ENCODE measurements around the gene UGGT1.

Gene UGGT1

DNA sequence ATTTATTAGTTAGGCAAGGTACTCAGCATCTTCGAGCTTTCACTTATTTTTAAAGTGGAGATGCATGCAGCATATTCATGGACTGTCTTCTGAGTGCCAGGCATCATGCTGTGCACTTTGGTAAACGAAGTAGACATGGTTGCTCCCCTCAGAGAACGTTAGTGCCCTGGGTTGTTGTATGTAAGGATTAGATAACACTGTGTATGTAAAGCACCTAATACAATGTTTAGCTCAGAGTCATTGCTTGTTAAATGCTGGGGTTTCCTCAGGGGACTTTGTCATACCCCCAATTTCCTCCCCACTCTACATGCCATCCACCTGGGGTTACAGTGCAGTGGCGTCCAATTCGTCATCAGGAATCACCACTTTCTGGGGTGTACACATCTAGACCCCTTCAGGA, 2.8 kb downstream of the UGGT1 start:
- TF ChIP-seq, protein P1, sequence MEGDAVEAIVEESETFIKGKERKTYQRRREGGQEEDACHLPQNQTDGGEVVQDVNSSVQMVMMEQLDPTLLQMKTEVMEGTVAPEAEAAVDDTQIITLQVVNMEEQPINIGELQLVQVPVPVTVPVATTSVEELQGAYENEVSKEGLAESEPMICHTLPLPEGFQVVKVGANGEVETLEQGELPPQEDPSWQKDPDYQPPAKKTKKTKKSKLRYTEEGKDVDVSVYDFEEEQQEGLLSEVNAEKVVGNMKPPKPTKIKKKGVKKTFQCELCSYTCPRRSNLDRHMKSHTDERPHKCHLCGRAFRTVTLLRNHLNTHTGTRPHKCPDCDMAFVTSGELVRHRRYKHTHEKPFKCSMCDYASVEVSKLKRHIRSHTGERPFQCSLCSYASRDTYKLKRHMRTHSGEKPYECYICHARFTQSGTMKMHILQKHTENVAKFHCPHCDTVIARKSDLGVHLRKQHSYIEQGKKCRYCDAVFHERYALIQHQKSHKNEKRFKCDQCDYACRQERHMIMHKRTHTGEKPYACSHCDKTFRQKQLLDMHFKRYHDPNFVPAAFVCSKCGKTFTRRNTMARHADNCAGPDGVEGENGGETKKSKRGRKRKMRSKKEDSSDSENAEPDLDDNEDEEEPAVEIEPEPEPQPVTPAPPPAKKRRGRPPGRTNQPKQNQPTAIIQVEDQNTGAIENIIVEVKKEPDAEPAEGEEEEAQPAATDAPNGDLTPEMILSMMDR (IDR thresholded peaks at IDR 0.05; ENCODE audit: insufficient read depth, low read length, missing control alignments) = no peak
- DNase-seq (ENCODE audit: low read depth, low spot score) = no peak
- no peak overlapping the region for H3K4me3 ChIP-seq (ENCODE audit: low read depth, low read length)
- ChIA-PET POLR2A (no interaction called here), CTCF (interaction anchor here (0.8 to 1.0 kb wide), 2 partner anchors 10 to 30 kb away, joined by 3 to 4 read pairs; no protein-coding TSS in a partner anchor)

DNA sequence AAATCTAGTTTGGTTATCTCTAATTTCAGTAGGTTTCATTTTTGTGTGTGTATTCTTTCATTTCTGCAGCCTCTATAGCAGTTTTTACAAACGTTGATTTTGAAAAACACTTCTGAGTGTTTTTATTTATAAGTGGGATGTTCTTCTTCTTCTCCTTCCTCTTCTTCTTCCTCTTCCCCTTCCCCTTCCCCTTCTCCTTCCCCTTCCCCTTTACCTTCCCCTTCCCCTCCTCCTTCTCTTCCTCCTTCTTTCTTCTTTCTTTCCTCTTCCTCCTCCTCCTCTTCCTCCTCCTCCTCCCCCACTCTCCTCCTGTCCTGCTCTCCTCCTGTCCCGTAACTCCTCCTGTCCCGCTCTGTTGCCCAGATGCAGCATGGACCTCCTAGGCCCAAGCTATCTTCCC, 4.2 kb downstream of the UGGT1 start:
- no peak overlapping the region for H3K4me3 ChIP-seq (ENCODE audit: low read depth, low read length)
- TF ChIP-seq, protein P1 (IDR thresholded peaks at IDR 0.05; ENCODE audit: insufficient read depth, low read length, missing control alignments) = no peak
- POLR2A ChIA-PET = no interaction called here
- no peak for DNase-seq (ENCODE audit: low read depth, low spot score)
- CTCF ChIA-PET = no interaction called here

DNA sequence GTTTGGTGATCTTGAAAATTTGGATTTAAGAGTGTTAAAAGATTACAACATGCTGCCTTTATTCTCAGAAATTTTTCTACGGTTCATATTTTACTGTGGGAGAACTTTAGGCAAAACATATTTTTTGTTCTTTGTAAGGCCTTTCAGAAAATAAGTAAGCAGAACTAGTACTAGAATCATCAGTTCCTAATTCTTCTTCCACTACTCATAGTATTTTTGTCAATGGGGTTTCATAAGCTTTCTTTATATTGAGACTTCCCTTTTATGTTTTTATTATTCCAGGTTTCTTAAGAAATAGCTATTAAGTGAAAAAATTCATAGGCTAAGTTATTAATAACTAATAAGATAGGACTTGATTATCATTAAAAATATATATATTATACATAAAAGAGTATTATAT, 12.4 kb downstream of the UGGT1 start:
- no peak for DNase-seq (ENCODE audit: low read depth, low spot score)
- no peak overlapping the region for H3K4me3 ChIP-seq (ENCODE audit: low read depth, low read length)
- POLR2A ChIA-PET = no interaction called here
- TF ChIP-seq, protein P1 (IDR thresholded peaks at IDR 0.05; ENCODE audit: insufficient read depth, low read length, missing control alignments) = no peak
- CTCF ChIA-PET = interaction anchor here (1.3 kb wide), 1 partner anchor 9 kb away, joined by 3 read pairs; no protein-coding TSS in a partner anchor

DNA sequence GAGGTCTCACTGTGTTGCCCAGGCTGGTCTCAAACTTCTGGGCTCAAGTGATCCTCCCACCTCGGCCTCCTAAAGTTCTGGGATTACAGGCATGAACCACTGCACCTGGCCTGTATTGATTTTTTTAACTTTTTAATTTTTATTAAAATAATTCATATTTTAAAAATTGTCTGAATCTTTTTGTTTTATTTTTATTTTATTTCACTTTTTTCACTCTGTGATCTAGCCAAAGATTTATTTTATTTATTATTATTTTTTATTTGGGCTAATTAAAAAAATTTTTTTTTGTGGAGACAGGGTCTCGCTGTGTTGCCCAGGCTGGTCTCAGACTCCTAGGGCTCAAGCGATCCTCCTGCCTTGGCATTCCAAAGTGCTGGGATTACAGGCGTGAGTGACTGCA, 14.1 kb downstream of the UGGT1 start:
- POLR2A ChIA-PET = no interaction called here
- CTCF ChIA-PET = no interaction called here
- no peak overlapping the region for H3K4me3 ChIP-seq (ENCODE audit: low read depth, low read length)
- DNase-seq (ENCODE audit: low read depth, low spot score) = no peak
- TF ChIP-seq, protein P1 (IDR thresholded peaks at IDR 0.05; ENCODE audit: insufficient read depth, low read length, missing control alignments) = no peak

DNA sequence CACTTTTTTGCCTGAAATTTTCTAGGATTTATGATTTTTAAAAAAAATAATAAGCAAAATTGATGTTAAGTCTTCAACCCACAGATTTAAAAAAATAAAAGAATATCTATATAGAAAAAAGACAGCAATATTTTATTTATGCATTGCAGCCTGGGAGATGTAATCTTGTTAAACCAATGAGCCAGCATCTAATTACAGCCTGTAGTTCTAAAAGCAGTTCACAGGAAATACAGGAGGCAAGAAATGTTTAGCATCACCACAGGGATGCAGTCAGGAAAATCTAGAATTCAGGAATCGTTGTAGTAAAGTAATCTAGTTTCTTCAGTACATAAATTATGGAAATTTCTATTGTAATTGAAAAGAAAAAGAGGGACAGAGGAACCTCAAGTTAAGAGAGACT, 17.2 kb downstream of the UGGT1 start:
- no peak for DNase-seq (ENCODE audit: low read depth, low spot score)
- ChIA-PET CTCF (interaction anchor here (0.8 to 0.9 kb wide), 2 partner anchors 17 to 29 kb away, joined by 3 read pairs; no protein-coding TSS in a partner anchor), POLR2A (no interaction called here)
- no peak overlapping the region for H3K4me3 ChIP-seq (ENCODE audit: low read depth, low read length)
- TF ChIP-seq, protein P1 (IDR thresholded peaks at IDR 0.05; ENCODE audit: insufficient read depth, low read length, missing control alignments) = no peak

DNA sequence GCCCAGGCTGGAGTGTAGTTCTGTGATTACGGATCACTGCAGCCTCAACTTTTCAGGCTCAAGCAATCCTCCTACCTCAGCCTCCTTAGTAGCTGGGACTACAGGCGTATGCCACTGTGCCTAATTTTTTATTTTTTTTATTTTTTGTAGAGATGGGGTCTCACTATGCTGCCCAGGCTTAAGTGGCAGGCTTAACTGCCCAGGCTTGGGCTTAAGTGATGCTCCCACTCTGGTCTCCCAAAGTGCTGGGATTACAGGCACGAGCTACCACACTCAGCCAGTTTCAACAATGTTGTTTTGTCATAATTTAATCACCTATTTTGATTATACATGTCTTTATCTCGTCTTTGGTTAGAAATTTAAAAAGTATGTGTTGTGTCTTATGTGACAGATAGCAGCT, 18.2 kb downstream of the UGGT1 start:
- ChIA-PET CTCF (interaction anchor here (0.6 kb wide), 1 partner anchor 46 kb away, joined by 3 read pairs; no protein-coding TSS in a partner anchor), POLR2A (no interaction called here)
- DNase-seq (ENCODE audit: low read depth, low spot score) = no peak
- no peak overlapping the region for H3K4me3 ChIP-seq (ENCODE audit: low read depth, low read length)
- TF ChIP-seq, protein P1 (IDR thresholded peaks at IDR 0.05; ENCODE audit: insufficient read depth, low read length, missing control alignments) = no peak

All from AG04449 (cell line).